ENCODE data around the gene MYL2. TPM values are rescaled to one million over a fixed set of nuclear protein-coding genes. Genes with fewer than 3 reads are reported as not detected.

Gene MYL2
- total and polyA plus RNA-seq, 9 of the 15 experiments (the other 6 are each of a cell fraction or from before 2014, with no cell fraction given): not detected

- Histone ChIP-seq H3K36me3 (ENCODE audit: control insufficient read depth, insufficient read depth, low read length) (no peaks in the 10 kb centered on the region), H3K4me2 (ENCODE audit: insufficient read depth, low read length) (no peak overlapping the region), H2AFZ (ENCODE audit: low read depth, low read length) (no peak overlapping the region), H3K4me3 (no peak overlapping the region), H3K4me1 (replicated peaks in 1 of 2; ENCODE audit: control insufficient read depth in 2 of 2, insufficient read depth in 2 of 2, low read length in 2 of 2) (peaks cover 0 to 5% of the 10 kb centered on the region in 2 experiments; a peak in 1 of 5 replicates), H3K27ac (ENCODE audit: extremely low read depth, low read depth, low read length) (no peak overlapping the region), H3K9me1 (ENCODE audit: control insufficient read depth, insufficient read depth, low read length) (no peaks in the 10 kb centered on the region), H4K20me1 (replicated peaks; ENCODE audit: control insufficient read depth, insufficient read depth, low read length) (no peaks in the 10 kb centered on the region), H3K9ac (ENCODE audit: insufficient read depth in 1 of 2, low read depth in 2 of 2, low read length in 2 of 2) (no peak overlapping the region), H3K79me2 (ENCODE audit: control insufficient read depth, insufficient read depth, low read length) (no peaks in the 10 kb centered on the region), H3K27me3 (ENCODE audit: control insufficient read depth in 2 of 2, insufficient read depth in 2 of 2, low read length in 2 of 2) (peaks cover 0 to 17% of the 10 kb centered on the region in 2 experiments; a peak in 2 of 5 replicates), H3K9me3 (replicated peaks; ENCODE audit: control insufficient read depth, insufficient read depth, low read depth, low read length) (no peaks in the 10 kb centered on the region)
- ChIA-PET POLR2A (no interaction called here), CTCF (ENCODE audit: low intra/inter-chr PET ratio) (interaction anchor here (1.5 kb wide), 1 partner anchor 376 kb away, joined by 14 read pairs; no protein-coding TSS in a partner anchor)
- in situ Hi-C loops (cut with MboI): loop anchor here (10.0 kb wide), 1 partner anchor 378 kb away; no protein-coding TSS in a partner anchor
- intact Hi-C loops (cut with micrococcal nuclease): loop anchor here (1.0 to 5.0 kb wide), 3 partner anchors 85 to 376 kb away; no protein-coding TSS in a partner anchor
- BruUV-seq (replicated peaks): no TSS peak
- DNase-seq (ENCODE audit: extremely low read depth in 1 of 4, low spot score in 3 of 4) (peak; percentile 68 to 79 (median 73)), ATAC-seq (peak; percentile 88), FAIRE-seq (peak; percentile 87)
- WGBS (ENCODE audit: insufficient coverage, low coverage, missing lambda C conversion rate): 4% methylated on average over 20 of the region's 21 CpGs
- TF ChIP-seq ZNF274 (IDR thresholded peaks at IDR 0.05; ENCODE audit: borderline replicate concordance, low read depth, low read length) (no peak), ZNF696 (CRISPR knock-in tag; conservative IDR thresholded peaks at IDR 0.05) (no peak), ZKSCAN1 (IDR thresholded peaks at IDR 0.05; ENCODE audit: low read depth, low read length) (peak; percentile 56; the same call in 1 of the 2 replicates), CXXC5 (CRISPR knock-in tag; IDR thresholded peaks at IDR 0.05) (no peak), KAT7 (CRISPR knock-in tag; IDR thresholded peaks at IDR 0.05; ENCODE audit: borderline replicate concordance) (no peak), TEAD1 (CRISPR knock-in tag; IDR thresholded peaks at IDR 0.05) (no peak), FOXA3 (CRISPR knock-in tag; conservative IDR thresholded peaks at IDR 0.05 in 1 of 2, IDR thresholded peaks at IDR 0.05 in 1 of 2) (no peak), TRIM24 (IDR thresholded peaks at IDR 0.05) (no peak), ZBTB40 (IDR thresholded peaks at IDR 0.05) (no peak), ZBTB40 (CRISPR knock-in tag; IDR thresholded peaks at IDR 0.05) (no peak), STAG1 (CRISPR knock-in tag; IDR thresholded peaks at IDR 0.05; ENCODE audit: borderline replicate concordance) (peak; percentile 76), MXI1 (IDR thresholded peaks at IDR 0.05; ENCODE audit: low read depth, low read length) (no peak), SUPT5H (IDR thresholded peaks at IDR 0.05) (no peak)
- TF ChIP-seq, protein P1, sequence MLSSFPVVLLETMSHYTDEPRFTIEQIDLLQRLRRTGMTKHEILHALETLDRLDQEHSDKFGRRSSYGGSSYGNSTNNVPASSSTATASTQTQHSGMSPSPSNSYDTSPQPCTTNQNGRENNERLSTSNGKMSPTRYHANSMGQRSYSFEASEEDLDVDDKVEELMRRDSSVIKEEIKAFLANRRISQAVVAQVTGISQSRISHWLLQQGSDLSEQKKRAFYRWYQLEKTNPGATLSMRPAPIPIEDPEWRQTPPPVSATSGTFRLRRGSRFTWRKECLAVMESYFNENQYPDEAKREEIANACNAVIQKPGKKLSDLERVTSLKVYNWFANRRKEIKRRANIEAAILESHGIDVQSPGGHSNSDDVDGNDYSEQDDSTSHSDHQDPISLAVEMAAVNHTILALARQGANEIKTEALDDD (IDR thresholded peaks at IDR 0.05): no peak
These were observed 16.8 kb upstream of the MYL2 start for GRCh38 chr12:110937104-110937641.
